ENCODE results near the gene UNC80.

Gene UNC80

DNA sequence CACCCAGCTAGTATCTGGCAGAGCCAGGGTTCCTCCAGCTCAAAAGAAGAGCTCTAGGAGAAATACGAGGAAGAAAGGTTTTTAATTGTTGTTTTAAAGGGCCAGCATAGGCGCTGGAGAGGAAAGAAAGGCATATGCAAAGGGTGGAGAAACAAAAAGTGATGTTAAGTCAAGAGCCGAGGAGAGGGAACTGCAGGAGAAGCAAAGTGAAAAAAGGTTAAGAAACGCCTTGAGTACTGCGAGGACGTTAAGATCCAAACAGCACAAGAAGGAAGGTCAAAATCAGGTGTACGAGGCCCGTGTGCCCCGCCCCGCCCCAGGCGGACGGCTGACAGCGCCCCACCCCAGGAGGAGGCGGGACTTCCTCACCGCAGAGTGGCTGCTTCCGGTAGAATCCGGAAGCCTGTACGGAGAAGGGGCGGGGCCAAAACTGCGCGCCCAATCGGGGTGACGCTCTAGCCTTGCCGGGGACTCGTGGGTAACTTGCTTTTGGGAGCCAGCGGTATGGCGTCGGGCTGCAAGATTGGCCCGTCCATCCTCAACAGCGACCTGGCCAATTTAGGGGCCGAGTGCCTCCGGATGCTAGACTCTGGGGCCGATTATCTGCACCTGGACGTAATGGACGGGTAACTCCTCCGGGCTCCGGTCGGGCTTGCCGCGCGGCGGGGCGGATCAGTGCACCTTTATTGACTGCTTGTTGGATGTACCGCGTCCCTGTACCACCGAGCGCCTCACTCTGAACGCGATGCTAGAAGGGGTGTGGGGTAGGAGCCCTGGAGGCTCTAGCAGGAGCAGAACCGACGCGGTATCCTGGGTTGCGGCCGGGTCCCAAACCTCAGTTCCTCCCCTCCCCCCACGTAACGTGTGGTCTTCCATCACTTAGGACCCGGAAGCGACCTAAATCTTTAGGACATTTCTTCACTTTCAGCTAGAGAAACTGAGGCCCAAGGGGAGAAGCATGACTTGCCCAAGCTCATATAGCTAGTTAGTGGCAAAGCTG, 230.8 kb downstream of the UNC80 start, which contains the start of gene RPE:
TSS of gene RPE (plus strand) at position 481 of the 1,000 bp plus-strand sequence. CDS start at position 505, 24 bp downstream.
- TF ChIP-seq, protein P1, sequence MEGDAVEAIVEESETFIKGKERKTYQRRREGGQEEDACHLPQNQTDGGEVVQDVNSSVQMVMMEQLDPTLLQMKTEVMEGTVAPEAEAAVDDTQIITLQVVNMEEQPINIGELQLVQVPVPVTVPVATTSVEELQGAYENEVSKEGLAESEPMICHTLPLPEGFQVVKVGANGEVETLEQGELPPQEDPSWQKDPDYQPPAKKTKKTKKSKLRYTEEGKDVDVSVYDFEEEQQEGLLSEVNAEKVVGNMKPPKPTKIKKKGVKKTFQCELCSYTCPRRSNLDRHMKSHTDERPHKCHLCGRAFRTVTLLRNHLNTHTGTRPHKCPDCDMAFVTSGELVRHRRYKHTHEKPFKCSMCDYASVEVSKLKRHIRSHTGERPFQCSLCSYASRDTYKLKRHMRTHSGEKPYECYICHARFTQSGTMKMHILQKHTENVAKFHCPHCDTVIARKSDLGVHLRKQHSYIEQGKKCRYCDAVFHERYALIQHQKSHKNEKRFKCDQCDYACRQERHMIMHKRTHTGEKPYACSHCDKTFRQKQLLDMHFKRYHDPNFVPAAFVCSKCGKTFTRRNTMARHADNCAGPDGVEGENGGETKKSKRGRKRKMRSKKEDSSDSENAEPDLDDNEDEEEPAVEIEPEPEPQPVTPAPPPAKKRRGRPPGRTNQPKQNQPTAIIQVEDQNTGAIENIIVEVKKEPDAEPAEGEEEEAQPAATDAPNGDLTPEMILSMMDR (IDR thresholded peaks at IDR 0.05; ENCODE audit: low read depth, low read length): no peak
- peaks cover 4% of the 10 kb centered on the region; the same call in 1 of the 2 replicates for H3K4me1 ChIP-seq
- H3K4me3 ChIP-seq (ENCODE audit: low read depth, low read length): peak within 1 kb of the TSS; percentile 87
- peaks cover 3% of the 10 kb centered on the region for H3K36me3 ChIP-seq
- no peaks in the 10 kb centered on the region for H3K27me3 ChIP-seq
- H3K9me3 ChIP-seq: no peaks in the 10 kb centered on the region
- peak; percentile 98 for DNase-seq

DNA sequence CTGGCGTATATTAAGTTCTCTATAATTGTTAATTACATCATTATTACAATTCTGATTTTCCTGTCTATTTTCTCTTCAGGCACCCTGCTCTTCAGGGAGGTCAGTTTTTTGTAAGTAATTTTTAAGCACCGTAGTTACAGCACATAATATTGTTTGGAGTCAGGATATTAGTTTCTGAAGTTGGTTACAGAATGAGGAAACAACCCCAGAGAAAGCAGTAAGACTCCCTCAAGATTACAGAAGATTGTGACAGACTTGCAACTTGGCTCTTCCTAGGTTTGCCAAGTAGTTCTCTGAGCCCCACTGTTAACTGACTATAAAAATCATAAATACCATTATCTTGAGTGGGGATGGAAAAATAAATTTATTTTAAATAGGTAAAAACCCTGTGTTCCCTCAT, 231.7 kb downstream of the UNC80 start:
- TF ChIP-seq, protein P1 (IDR thresholded peaks at IDR 0.05; ENCODE audit: low read depth, low read length): no peak
- Histone ChIP-seq H3K27me3 (no peaks in the 10 kb centered on the region), H3K36me3 (peaks cover 8% of the 10 kb centered on the region), H3K4me1 (peaks cover 4% of the 10 kb centered on the region; the same call in 1 of the 2 replicates), H3K9me3 (no peaks in the 10 kb centered on the region), H3K4me3 (ENCODE audit: low read depth, low read length) (peak overlapping the region; percentile 87)
- no peak for DNase-seq

DNA sequence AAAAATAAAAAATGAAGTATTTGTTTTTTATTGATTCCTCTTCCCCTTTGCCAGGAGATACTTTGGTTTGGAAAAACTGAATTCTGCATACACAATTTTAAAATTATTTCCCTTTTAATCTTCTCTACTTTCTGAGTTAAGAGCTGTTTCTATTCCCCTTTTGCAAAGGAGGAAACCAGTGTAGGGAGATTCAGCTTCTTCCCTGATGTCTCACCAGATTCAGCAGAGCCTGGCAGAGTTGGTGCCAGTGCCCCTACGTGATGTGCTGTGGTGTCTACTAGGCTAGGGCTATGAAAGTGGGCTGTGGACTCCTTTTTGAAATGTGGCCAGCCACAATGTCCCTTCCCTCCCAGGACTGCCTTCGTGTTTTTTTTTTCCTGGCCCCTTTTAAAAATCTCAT, 233.2 kb downstream of the UNC80 start:
- no peaks in the 10 kb centered on the region for H3K27me3 ChIP-seq
- no peaks in the 10 kb centered on the region for H3K9me3 ChIP-seq
- DNase-seq: no peak
- H3K36me3 ChIP-seq: peaks cover 23% of the 10 kb centered on the region
- TF ChIP-seq, protein P1 (IDR thresholded peaks at IDR 0.05; ENCODE audit: low read depth, low read length): no peak
- H3K4me3 ChIP-seq (ENCODE audit: low read depth, low read length): no peak overlapping the region
- peaks cover 8% of the 10 kb centered on the region for H3K4me1 ChIP-seq

DNA sequence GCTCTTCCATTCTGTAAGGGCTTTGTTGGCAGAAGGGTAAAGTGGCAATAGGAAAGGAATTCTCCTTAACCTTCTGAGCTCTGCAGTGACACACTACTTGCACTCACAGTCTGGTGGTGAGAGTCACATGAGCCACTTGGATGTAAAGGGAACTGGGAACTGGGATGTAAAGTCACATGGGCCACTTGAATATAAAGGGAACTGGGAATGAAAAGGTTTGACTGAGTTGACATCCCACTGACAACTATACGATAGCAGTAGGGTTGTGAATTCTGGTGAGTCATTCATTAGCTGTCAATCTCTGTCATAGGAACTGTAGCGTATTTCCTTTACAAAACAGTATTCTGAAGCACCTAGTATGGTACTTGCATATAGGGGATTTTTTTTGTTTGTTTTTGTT, 236.3 kb downstream of the UNC80 start:
- DNase-seq: no peak
- H3K4me3 ChIP-seq (ENCODE audit: low read depth, low read length): no peak overlapping the region
- H3K36me3 ChIP-seq: peaks cover 47% of the 10 kb centered on the region
- TF ChIP-seq, protein P1 (IDR thresholded peaks at IDR 0.05; ENCODE audit: low read depth, low read length): no peak
- no peaks in the 10 kb centered on the region for H3K9me3 ChIP-seq
- H3K4me1 ChIP-seq: peaks cover 4% of the 10 kb centered on the region
- no peaks in the 10 kb centered on the region for H3K27me3 ChIP-seq

DNA sequence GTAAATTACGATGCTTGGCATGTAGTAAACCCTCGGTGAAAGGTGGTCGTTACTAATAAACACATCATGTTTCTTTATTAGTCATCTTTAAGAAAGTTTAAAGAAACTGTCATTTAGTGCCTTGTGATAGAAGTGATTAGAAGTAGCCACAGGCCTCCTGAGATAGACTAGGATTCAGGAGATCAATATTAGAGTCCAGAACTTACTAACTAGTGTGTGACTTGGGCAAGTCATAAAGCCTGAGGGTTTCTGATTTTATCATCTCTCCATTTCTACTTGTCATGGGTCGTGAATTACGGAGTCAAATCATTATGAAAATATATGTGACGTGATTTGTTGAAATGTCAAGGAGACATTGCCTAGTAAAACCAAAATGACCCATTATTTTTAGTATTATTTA, 237.5 kb downstream of the UNC80 start:
- Histone ChIP-seq H3K4me3 (ENCODE audit: low read depth, low read length) (no peak overlapping the region), H3K4me1 (peaks cover 4% of the 10 kb centered on the region), H3K36me3 (peaks cover 54% of the 10 kb centered on the region), H3K27me3 (no peaks in the 10 kb centered on the region), H3K9me3 (no peaks in the 10 kb centered on the region)
- DNase-seq: no peak
- TF ChIP-seq, protein P1 (IDR thresholded peaks at IDR 0.05; ENCODE audit: low read depth, low read length): no peak

DNA sequence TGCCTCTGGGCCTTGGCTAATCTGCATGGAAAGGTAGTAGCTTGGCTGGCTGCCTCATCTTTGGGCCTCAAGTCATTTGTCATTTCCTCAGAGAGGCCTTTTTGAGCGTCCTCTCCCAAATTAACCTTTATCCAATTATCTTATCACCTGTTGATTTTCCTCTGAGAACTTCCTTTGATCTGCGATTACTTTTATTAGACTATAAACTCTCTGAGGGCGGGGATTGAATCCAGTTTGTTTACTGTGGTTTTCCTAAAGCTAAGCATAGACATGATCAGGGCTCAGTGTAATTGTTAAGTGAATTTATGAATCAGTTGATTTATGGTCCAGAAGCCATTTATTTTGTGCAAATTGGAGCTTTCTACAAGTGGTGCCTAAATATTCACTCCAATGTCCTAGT, 238.3 kb downstream of the UNC80 start:
- no peaks in the 10 kb centered on the region for H3K27me3 ChIP-seq
- H3K36me3 ChIP-seq: peaks cover 58% of the 10 kb centered on the region
- H3K4me1 ChIP-seq: peaks cover 4% of the 10 kb centered on the region; the same call in 1 of the 2 replicates
- TF ChIP-seq, protein P1 (IDR thresholded peaks at IDR 0.05; ENCODE audit: low read depth, low read length): no peak
- H3K4me3 ChIP-seq (ENCODE audit: low read depth, low read length): no peak overlapping the region
- DNase-seq: no peak
- H3K9me3 ChIP-seq: no peaks in the 10 kb centered on the region

Measured in BE2C (cell line).